NK-92 (cell line): ENCODE results near the gene PLXNA2.

Source experiments
- DNase-seq: peaks from one replicate; lab custom pipeline; 2025; ENCODE audit not compliant: unreplicated experiment; lab: John Stamatoyannopoulos, UW

PLXNA2 gene

DNA sequence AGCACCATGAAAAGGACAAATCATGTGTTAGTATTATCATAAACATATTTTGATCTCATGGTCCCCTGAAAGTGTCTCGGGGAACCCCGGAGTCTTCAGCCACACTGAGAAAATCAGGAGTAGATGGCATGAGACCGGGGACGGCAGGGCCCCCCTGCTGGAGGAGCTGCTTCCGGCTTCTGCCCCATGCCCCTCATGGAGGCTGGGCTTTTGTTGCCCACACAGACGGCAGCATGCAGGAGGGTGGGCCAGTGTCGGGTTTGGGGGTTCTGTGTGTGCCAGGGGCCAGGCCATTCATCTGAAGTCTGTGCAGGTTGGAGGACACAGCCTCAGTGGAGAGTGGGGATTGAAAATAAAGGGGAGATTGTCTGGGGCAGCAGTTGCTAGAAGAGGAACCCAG lies 258.2 kb downstream of the PLXNA2 start:
- DNase-seq, result no peak

GRCh38 chr1:207984831-207985572 lies 259.2 kb downstream of the PLXNA2 start:
- DNase-seq, result no peak

- no peak for DNase-seq
Observed at GRCh38 chr1:207983044-207983635, 261.0 kb downstream of the PLXNA2 start.

GRCh38 chr1:207981976-207982375 lies 262.2 kb downstream of the PLXNA2 start:
- DNase-seq, result no peak

- DNase-seq, result no peak
Observed at GRCh38 chr1:207978441-207978840, 265.7 kb downstream of the PLXNA2 start.

- no peak for DNase-seq
Observed at GRCh38 chr1:207977876-207978275, 266.3 kb downstream of the PLXNA2 start.

GRCh38 chr1:207973898-207974568 lies 270.2 kb downstream of the PLXNA2 start:
- DNase-seq, result no peak

- DNase-seq, result no peak
Observed at GRCh38 chr1:207972337-207972736, 271.8 kb downstream of the PLXNA2 start.
